GM23338 (cell line): ENCODE data around the gene COBL. TPM values are rescaled to one million over a fixed set of nuclear protein-coding genes. Genes with fewer than 3 reads are reported as not detected.
A peak's percentile ranks its signal among the peaks of the same experiment; 100 is the strongest.

Experiments
- ATAC-seq: fragments of 200-7000 bp; cut with Tn5 transposase; 3 replicates; pipeline ENCODE4 v1.9.1; 2020
- DNase-seq: peaks from one replicate; pipeline ENCODE4 v3.0.0-alpha.2; 2015; ENCODE audit warnings: low spot score
- H2AFZ ChIP-seq: fragments of 200-600 bp; sonication (generic); 2 replicates; pipeline ENCODE4 v1.8.0; 2016; ENCODE audit warnings: antibody characterized with exemption, mild to moderate bottlenecking, moderate library complexity
- H3F3A ChIP-seq: fragments of 200-600 bp; sonication (generic); replicated peaks from 2 replicates; pipeline ENCODE4 v1.8.0; 2017; ENCODE audit warnings: antibody characterized with exemption, mixed run types, low read depth
- H3K27ac ChIP-seq: fragments of 200-600 bp; sonication (generic); 2 replicates; pipeline ENCODE4 v1.6.1; 2016; ENCODE audit warnings: low read depth
- H3K27me3 ChIP-seq: fragments of 200-600 bp; sonication (generic); 2 replicates; pipeline ENCODE4 v1.8.0; 2016; ENCODE audit warnings: mild to moderate bottlenecking, mixed run types, moderate library complexity; ENCODE audit not compliant: insufficient read depth
- H3K36me3 ChIP-seq: fragments of 200-600 bp; sonication (generic); 2 replicates; pipeline ENCODE4 v1.8.0; 2016; ENCODE audit warnings: mild to moderate bottlenecking; ENCODE audit not compliant: insufficient read depth
- H3K4me1 ChIP-seq: fragments of 200-600 bp; sonication (generic); 2 replicates; pipeline ENCODE4 v1.8.0; 2016; ENCODE audit warnings: mild to moderate bottlenecking, moderate library complexity; ENCODE audit not compliant: insufficient read depth
- H3K4me2 ChIP-seq: fragments of 200-600 bp; sonication (generic); 2 replicates; pipeline ENCODE4 v1.7.1; 2017; ENCODE audit warnings: mixed run types
- H3K4me3 ChIP-seq: fragments of 200-600 bp; sonication (generic); 2 replicates; pipeline ENCODE4 v1.6.1; 2016; ENCODE audit warnings: mixed run types
- H3K79me2 ChIP-seq: fragments of 200-600 bp; sonication (generic); replicated peaks from 2 replicates; pipeline ENCODE4 v1.8.0; 2017; ENCODE audit warnings: mild to moderate bottlenecking; ENCODE audit not compliant: insufficient read depth
- H3K9me2 ChIP-seq: fragments of 200-600 bp; sonication (generic); 2 replicates; pipeline ENCODE4 v1.8.0; 2017; ENCODE audit not compliant: insufficient read depth
- H4K20me1 ChIP-seq: fragments of 200-600 bp; sonication (generic); replicated peaks from 2 replicates; pipeline ENCODE4 v1.8.0; 2017; ENCODE audit warnings: mild to moderate bottlenecking; ENCODE audit not compliant: insufficient read depth
- H3K27ac Mint-ChIP-seq: 2 replicates; pipeline ENCODE4 v1.8.0; 2020; ENCODE audit warnings: inconsistent platforms, mild to moderate bottlenecking, moderate library complexity, mixed read lengths
- H3K27me3 Mint-ChIP-seq: 3 replicates; pipeline ENCODE4 v1.8.0; 2022; ENCODE audit warnings: low read depth, mild to moderate bottlenecking, moderate library complexity, mixed read lengths, inconsistent platforms; ENCODE audit not compliant: insufficient read depth, poor library complexity
- H3K36me3 Mint-ChIP-seq: 3 replicates; pipeline ENCODE4 v1.8.0; 2021; ENCODE audit warnings: low read depth, mild to moderate bottlenecking, inconsistent platforms, moderate library complexity, mixed read lengths
- H3K4me1 Mint-ChIP-seq: 3 replicates; pipeline ENCODE4 v1.8.0; 2020; ENCODE audit warnings: mild to moderate bottlenecking, inconsistent platforms, mixed read lengths
- H3K4me3 Mint-ChIP-seq: 3 replicates; pipeline ENCODE4 v1.8.0; 2021; ENCODE audit warnings: moderate library complexity, mild to moderate bottlenecking, inconsistent platforms, mixed read lengths
- H3K9me3 Mint-ChIP-seq: 3 replicates; pipeline ENCODE4 v1.8.0; 2020; ENCODE audit warnings: moderate library complexity, mild to moderate bottlenecking, inconsistent platforms, mixed read lengths
- CREB1 ChIP-seq: fragments of 250-450 bp; sonication (Bioruptor Pico); IDR thresholded peaks from 2 replicates; pipeline ENCODE4 v1.5.0; 2020; ENCODE audit warnings: low read depth, mild to moderate bottlenecking, moderate library complexity
- EZH2 ChIP-seq: fragments of 200-600 bp; sonication (generic); IDR thresholded peaks from one replicate; pipeline ENCODE4 v1.8.0; 2017; ENCODE audit warnings: antibody characterized with exemption, mild to moderate bottlenecking, low read depth; ENCODE audit not compliant: unreplicated experiment
- EZH2phosphoT487 ChIP-seq: fragments of 200-600 bp; sonication (generic); IDR thresholded peaks from one replicate; pipeline ENCODE4 v1.8.1; 2018; ENCODE audit warnings: antibody characterized with exemption; ENCODE audit not compliant: unreplicated experiment
- JUNB ChIP-seq: IDR thresholded peaks from one replicate; pipeline ENCODE4 v1.6.1; 2016; ENCODE audit warnings: antibody characterized with exemption; ENCODE audit not compliant: unreplicated experiment
- NANOG ChIP-seq: IDR thresholded peaks from 2 replicates; pipeline ENCODE4 v1.6.1; 2016; ENCODE audit warnings: antibody characterized with exemption, borderline replicate concordance
- POLR2AphosphoS5 ChIP-seq: IDR thresholded peaks from 2 replicates; pipeline ENCODE4 v1.6.1; 2016; ENCODE audit warnings: antibody characterized with exemption, low read depth
- STAT1 ChIP-seq: IDR thresholded peaks from one replicate; pipeline ENCODE4 v1.6.1; 2016; ENCODE audit warnings: antibody characterized with exemption; ENCODE audit not compliant: unreplicated experiment
- ZNF114 ChIP-seq: fragments of 250-450 bp; sonication (Bioruptor Pico); IDR thresholded peaks from 2 replicates; pipeline ENCODE4 v1.5.0; 2020; ENCODE audit warnings: mild to moderate bottlenecking, moderate library complexity
- ZNF331 ChIP-seq: fragments of 250-450 bp; sonication (Bioruptor Pico); IDR thresholded peaks from 2 replicates; pipeline ENCODE4 v1.5.0; 2020; ENCODE audit warnings: low read depth, mild to moderate bottlenecking, moderate library complexity
- polyA plus RNA-seq: library from polyadenylated mRNA; unstranded; fragments of >200 nt; fragmentation: Nextera tagmentation; extraction: Ambion mirVana; gene quantifications from 2 replicates; pipeline ENCODE4 v1.2.1, GENCODE V29; 2016
- total RNA-seq: library from RNA; depleted of rRNA; stranded (reverse); fragments of >200 nt; shearing (Covaris generic); gene quantifications from 2 replicates; pipeline ENCODE4 v1.2.3, GENCODE V29; 2014
- TF ChIP-seq, protein P1 (sequence below): IDR thresholded peaks from one replicate; pipeline ENCODE4 v1.6.1; 2018; ENCODE audit warnings: antibody characterized with exemption; ENCODE audit not compliant: unreplicated experiment
- TF ChIP-seq, protein P2 (sequence below), 2 experiments: fragments of 200-600 bp in 1 of 2; sonication (generic) in 1 of 2; conservative IDR thresholded peaks; 2 replicates each; pipeline versions ENCODE4 v1.5.1 to v1.6.1; 2016 to 2017; ENCODE audit warnings: antibody characterized with exemption in 2 of 2, low read depth in 2 of 2, mild to moderate bottlenecking in 2 of 2, moderate library complexity in 1 of 2
- TF ChIP-seq, protein P3 (sequence below): IDR thresholded peaks from 2 replicates; pipeline ENCODE4 v1.6.1; 2016; ENCODE audit warnings: antibody characterized with exemption
- TF ChIP-seq, protein P4 (sequence below): fragments of 250-450 bp; sonication (Bioruptor Pico); IDR thresholded peaks from 2 replicates; pipeline ENCODE4 v1.5.0; 2020; ENCODE audit warnings: mild to moderate bottlenecking, moderate library complexity

The COBL gene
- total and polyA plus RNA-seq, 2 experiments from 2014 or later = 18.3 to 51.9 TPM

DNA sequence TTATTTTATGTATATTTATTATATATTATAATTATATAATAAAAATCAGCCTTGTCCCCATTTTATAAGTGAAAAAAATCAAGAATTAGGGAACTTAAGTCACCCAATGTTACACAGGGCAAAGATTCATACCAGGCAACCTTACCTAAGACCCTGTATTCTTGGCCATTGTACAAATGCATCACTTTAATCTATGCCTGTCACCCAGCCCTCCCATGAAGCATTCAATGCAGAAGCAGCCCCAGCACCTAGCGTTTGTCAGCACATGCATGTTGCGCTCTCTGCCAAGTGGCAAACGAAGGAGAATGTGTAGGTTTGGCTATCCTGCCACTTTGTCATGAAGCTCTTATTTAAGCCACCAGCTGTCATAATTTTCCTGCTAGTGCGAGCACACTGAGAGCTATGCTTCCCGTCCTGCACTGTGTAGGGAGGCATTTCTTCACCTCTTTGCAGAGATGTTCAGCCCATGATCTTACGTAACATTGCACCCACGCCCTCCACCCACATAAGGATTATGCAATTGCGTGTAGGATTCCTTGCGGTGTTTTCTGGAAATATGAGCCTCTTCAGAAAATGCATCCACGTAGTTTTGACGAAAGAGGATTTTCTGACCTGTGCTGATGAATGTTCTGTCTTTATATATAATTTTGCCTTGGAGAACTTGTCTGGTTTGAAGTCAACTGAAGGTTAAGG, 7.7 kb upstream of the COBL start:
- Mint-ChIP-seq H3K27ac (no peak overlapping the region; the same call in 1 of the 2 replicates), H3K4me3 (no peak overlapping the region), H3K36me3 (no peaks in the 10 kb centered on the region), H3K27me3 (peaks cover 25% of the 10 kb centered on the region), H3K4me1 (peaks cover 68% of the 10 kb centered on the region), H3K9me3 (no peaks in the 10 kb centered on the region)
- Histone ChIP-seq H3K27me3 (0 out of 2 replicates have a peak, but pooled peaks cover 3% of the 10 kb centered on the region), H3F3A (peaks cover 3% of the 10 kb centered on the region; the same call in 1 of the 2 replicates), H3K36me3 (no peaks in the 10 kb centered on the region), H4K20me1 (no peaks in the 10 kb centered on the region), H3K4me2 (peak overlapping the region; percentile 53; the same call in 1 of the 2 replicates), H3K4me1 (peaks cover 45% of the 10 kb centered on the region), H3K27ac (no peak overlapping the region), H3K4me3 (no peak overlapping the region), H2AFZ (no peak overlapping the region), H3K79me2 (peaks cover 14% of the 10 kb centered on the region), H3K9me2 (no peaks in the 10 kb centered on the region)
- ATAC-seq (no peak), DNase-seq (no peak)
- TF ChIP-seq EZH2 (no peak), CREB1 (CRISPR knock-in tag) (no peak), EZH2phosphoT487 (no peak), STAT1 (no peak), ZNF331 (CRISPR knock-in tag) (no peak), JUNB (no peak), POLR2AphosphoS5 (no peak), NANOG (no peak), ZNF114 (CRISPR knock-in tag) (no peak)
- TF ChIP-seq, protein P1, sequence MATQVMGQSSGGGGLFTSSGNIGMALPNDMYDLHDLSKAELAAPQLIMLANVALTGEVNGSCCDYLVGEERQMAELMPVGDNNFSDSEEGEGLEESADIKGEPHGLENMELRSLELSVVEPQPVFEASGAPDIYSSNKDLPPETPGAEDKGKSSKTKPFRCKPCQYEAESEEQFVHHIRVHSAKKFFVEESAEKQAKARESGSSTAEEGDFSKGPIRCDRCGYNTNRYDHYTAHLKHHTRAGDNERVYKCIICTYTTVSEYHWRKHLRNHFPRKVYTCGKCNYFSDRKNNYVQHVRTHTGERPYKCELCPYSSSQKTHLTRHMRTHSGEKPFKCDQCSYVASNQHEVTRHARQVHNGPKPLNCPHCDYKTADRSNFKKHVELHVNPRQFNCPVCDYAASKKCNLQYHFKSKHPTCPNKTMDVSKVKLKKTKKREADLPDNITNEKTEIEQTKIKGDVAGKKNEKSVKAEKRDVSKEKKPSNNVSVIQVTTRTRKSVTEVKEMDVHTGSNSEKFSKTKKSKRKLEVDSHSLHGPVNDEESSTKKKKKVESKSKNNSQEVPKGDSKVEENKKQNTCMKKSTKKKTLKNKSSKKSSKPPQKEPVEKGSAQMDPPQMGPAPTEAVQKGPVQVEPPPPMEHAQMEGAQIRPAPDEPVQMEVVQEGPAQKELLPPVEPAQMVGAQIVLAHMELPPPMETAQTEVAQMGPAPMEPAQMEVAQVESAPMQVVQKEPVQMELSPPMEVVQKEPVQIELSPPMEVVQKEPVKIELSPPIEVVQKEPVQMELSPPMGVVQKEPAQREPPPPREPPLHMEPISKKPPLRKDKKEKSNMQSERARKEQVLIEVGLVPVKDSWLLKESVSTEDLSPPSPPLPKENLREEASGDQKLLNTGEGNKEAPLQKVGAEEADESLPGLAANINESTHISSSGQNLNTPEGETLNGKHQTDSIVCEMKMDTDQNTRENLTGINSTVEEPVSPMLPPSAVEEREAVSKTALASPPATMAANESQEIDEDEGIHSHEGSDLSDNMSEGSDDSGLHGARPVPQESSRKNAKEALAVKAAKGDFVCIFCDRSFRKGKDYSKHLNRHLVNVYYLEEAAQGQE = no peak
- TF ChIP-seq, protein P2, sequence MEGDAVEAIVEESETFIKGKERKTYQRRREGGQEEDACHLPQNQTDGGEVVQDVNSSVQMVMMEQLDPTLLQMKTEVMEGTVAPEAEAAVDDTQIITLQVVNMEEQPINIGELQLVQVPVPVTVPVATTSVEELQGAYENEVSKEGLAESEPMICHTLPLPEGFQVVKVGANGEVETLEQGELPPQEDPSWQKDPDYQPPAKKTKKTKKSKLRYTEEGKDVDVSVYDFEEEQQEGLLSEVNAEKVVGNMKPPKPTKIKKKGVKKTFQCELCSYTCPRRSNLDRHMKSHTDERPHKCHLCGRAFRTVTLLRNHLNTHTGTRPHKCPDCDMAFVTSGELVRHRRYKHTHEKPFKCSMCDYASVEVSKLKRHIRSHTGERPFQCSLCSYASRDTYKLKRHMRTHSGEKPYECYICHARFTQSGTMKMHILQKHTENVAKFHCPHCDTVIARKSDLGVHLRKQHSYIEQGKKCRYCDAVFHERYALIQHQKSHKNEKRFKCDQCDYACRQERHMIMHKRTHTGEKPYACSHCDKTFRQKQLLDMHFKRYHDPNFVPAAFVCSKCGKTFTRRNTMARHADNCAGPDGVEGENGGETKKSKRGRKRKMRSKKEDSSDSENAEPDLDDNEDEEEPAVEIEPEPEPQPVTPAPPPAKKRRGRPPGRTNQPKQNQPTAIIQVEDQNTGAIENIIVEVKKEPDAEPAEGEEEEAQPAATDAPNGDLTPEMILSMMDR (conservative IDR thresholded peaks at IDR 0.05; ENCODE audit: low read depth in 2 of 2) = no peak
- TF ChIP-seq, protein P3, sequence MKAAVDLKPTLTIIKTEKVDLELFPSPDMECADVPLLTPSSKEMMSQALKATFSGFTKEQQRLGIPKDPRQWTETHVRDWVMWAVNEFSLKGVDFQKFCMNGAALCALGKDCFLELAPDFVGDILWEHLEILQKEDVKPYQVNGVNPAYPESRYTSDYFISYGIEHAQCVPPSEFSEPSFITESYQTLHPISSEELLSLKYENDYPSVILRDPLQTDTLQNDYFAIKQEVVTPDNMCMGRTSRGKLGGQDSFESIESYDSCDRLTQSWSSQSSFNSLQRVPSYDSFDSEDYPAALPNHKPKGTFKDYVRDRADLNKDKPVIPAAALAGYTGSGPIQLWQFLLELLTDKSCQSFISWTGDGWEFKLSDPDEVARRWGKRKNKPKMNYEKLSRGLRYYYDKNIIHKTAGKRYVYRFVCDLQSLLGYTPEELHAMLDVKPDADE = no peak
- TF ChIP-seq, protein P4, sequence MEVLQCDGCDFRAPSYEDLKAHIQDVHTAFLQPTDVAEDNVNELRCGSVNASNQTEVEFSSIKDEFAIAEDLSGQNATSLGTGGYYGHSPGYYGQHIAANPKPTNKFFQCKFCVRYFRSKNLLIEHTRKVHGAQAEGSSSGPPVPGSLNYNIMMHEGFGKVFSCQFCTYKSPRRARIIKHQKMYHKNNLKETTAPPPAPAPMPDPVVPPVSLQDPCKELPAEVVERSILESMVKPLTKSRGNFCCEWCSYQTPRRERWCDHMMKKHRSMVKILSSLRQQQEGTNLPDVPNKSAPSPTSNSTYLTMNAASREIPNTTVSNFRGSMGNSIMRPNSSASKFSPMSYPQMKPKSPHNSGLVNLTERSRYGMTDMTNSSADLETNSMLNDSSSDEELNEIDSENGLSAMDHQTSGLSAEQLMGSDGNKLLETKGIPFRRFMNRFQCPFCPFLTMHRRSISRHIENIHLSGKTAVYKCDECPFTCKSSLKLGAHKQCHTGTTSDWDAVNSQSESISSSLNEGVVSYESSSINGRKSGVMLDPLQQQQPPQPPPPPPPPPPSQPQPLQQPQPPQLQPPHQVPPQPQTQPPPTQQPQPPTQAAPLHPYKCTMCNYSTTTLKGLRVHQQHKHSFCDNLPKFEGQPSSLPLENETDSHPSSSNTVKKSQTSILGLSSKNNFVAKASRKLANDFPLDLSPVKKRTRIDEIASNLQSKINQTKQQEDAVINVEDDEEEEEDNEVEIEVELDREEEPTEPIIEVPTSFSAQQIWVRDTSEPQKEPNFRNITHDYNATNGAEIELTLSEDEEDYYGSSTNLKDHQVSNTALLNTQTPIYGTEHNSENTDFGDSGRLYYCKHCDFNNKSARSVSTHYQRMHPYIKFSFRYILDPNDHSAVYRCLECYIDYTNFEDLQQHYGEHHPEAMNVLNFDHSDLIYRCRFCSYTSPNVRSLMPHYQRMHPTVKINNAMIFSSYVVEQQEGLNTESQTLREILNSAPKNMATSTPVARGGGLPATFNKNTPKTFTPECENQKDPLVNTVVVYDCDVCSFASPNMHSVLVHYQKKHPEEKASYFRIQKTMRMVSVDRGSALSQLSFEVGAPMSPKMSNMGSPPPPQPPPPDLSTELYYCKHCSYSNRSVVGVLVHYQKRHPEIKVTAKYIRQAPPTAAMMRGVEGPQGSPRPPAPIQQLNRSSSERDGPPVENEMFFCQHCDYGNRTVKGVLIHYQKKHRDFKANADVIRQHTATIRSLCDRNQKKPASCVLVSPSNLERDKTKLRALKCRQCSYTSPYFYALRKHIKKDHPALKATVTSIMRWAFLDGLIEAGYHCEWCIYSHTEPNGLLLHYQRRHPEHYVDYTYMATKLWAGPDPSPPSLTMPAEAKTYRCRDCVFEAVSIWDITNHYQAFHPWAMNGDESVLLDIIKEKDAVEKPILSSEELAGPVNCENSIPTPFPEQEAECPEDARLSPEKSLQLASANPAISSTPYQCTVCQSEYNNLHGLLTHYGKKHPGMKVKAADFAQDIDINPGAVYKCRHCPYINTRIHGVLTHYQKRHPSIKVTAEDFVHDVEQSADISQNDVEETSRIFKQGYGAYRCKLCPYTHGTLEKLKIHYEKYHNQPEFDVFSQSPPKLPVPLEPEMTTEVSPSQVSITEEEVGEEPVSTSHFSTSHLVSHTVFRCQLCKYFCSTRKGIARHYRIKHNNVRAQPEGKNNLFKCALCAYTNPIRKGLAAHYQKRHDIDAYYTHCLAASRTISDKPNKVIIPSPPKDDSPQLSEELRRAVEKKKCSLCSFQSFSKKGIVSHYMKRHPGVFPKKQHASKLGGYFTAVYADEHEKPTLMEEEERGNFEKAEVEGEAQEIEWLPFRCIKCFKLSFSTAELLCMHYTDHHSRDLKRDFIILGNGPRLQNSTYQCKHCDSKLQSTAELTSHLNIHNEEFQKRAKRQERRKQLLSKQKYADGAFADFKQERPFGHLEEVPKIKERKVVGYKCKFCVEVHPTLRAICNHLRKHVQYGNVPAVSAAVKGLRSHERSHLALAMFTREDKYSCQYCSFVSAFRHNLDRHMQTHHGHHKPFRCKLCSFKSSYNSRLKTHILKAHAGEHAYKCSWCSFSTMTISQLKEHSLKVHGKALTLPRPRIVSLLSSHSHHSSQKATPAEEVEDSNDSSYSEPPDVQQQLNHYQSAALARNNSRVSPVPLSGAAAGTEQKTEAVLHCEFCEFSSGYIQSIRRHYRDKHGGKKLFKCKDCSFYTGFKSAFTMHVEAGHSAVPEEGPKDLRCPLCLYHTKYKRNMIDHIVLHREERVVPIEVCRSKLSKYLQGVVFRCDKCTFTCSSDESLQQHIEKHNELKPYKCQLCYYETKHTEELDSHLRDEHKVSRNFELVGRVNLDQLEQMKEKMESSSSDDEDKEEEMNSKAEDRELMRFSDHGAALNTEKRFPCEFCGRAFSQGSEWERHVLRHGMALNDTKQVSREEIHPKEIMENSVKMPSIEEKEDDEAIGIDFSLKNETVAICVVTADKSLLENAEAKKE = no peak
